Ovary (tissue), 3 donors: Measurements from ENCODE around the gene FHAD1.

Source experiments
- CTCF ChIP-seq, 3 donors: fragments of 450-650 bp in 2 of 3; fragments of 200-600 bp in 1 of 3; IDR thresholded peaks; one replicate each; pipeline versions ENCODE4 v1.5.1 to v1.8.0; 2016 to 2022; ENCODE audit warnings: antibody characterized with exemption in 3 of 3, mild to moderate bottlenecking in 1 of 3
- EP300 ChIP-seq: sonication (generic); formaldehyde crosslinking; IDR thresholded peaks from one replicate; pipeline ENCODE4 v1.6.1; 2017; ENCODE audit warnings: antibody characterized with exemption
- POLR2A ChIP-seq: fragments of 450-650 bp; IDR thresholded peaks from one replicate; pipeline ENCODE4 v1.6.1; 2017; ENCODE audit warnings: antibody characterized with exemption, mild to moderate bottlenecking, moderate library complexity
- donor health status: DM: no; HTN: no; CAD: no.

DNA sequence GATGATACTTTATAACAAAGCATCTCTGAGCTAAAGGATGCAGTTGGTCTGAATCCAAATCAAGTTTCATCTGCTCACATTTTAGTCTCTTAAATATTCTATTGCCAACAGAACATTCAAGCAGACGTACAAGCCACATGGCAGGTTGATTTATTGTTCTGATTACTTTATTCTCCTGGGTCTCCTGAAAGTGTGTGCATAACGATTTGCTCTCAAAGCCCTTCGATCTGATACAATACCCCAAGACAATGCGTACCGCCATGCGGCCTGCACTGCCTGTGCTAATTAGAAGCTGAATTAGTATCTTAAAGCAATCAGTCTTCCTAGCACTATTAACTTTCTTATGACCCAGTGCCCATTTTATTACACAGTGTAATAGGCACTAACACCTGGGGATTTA lies 56.9 kb downstream of the FHAD1 start:
- TF ChIP-seq CTCF (IDR thresholded peaks at IDR 0.05): no peak
- TF ChIP-seq POLR2A: no peak
- no peak for TF ChIP-seq EP300
